HAP-1 (cell line): ENCODE measurements around the gene ZNF605.
"Not testable (repeated sequence)": the region's sequence is repeated elsewhere in the genome, so short reads cannot be mapped to it uniquely, and the experiment has no call there.

Experiments used
- DNase-seq, 2 experiments: peaks; one replicate each; pipeline ENCODE4 v3.0.0-alpha.2; 2016 to 2020; ENCODE audit warnings: low spot score in 2 of 2
- H3K27me3 ChIP-seq: fragments of 250-450 bp; sonication (Bioruptor Pico); 2 replicates; pipeline ENCODE4 v1.5.1; 2020; ENCODE audit warnings: low read depth, mild to moderate bottlenecking, moderate library complexity
- H3K36me3 ChIP-seq: fragments of 250-450 bp; sonication (Bioruptor Pico); replicated peaks from 2 replicates; pipeline ENCODE4 v1.5.1; 2020; ENCODE audit warnings: mild to moderate bottlenecking
- H3K4me1 ChIP-seq: fragments of 250-450 bp; sonication (Bioruptor Pico); 2 replicates; pipeline ENCODE4 v1.5.1; 2020; ENCODE audit warnings: mild to moderate bottlenecking
- H3K4me3 ChIP-seq: fragments of 250-450 bp; sonication (Bioruptor Pico); 2 replicates; pipeline ENCODE4 v1.5.1; 2020; ENCODE audit warnings: mild to moderate bottlenecking, moderate library complexity
- H3K9me3 ChIP-seq: fragments of 250-450 bp; sonication (Bioruptor Pico); 2 replicates; pipeline ENCODE4 v1.5.1; 2020; ENCODE audit warnings: mild to moderate bottlenecking, moderate library complexity
- in situ Hi-C: fragments of 300-500 bp; cut with MboI; formaldehyde crosslinking; loops from 3 replicates; pipeline ENCODE4 v1.14.3; 2020; ENCODE audit warnings: low sequenced_read_pairs, inconsistent platforms, mixed read lengths

ZNF605 gene

GRCh38 chr12:132956011-132956788 lies at the start of gene ZNF605:
Gene ZNF605, minus strand, starts transcription at chr12:132956306. Its CDS starts 10,671 bp downstream, at chr12:132945635.
- peaks cover 6% of the 10 kb centered on the region; the same call in 1 of the 2 replicates for H3K4me1 ChIP-seq
- H3K36me3 ChIP-seq = no peaks in the 10 kb centered on the region
- no peaks in the 10 kb centered on the region for H3K27me3 ChIP-seq
- peak within 1 kb of the TSS; percentile 48 for H3K4me3 ChIP-seq
- H3K9me3 ChIP-seq = peaks cover 7% of the 10 kb centered on the region; the same call in 1 of the 2 replicates
- peak; percentile 81 to 92 for DNase-seq
- in situ Hi-C loops = no loop called here

GRCh38 chr12:132998741-132999140 lies 42.6 kb upstream of the ZNF605 start:
- peaks cover 3% of the 10 kb centered on the region for H3K9me3 ChIP-seq
- in situ Hi-C loops = no loop called here
- H3K36me3 ChIP-seq = no peaks in the 10 kb centered on the region
- H3K27me3 ChIP-seq = no peaks in the 10 kb centered on the region
- no peak overlapping the region for H3K4me3 ChIP-seq
- H3K4me1 ChIP-seq = no peaks in the 10 kb centered on the region
- DNase-seq = no peak

- in situ Hi-C loops = no loop called here
- no peak for DNase-seq
- Histone ChIP-seq H3K9me3 (peaks cover 19% of the 10 kb centered on the region), H3K36me3 (peaks cover 14% of the 10 kb centered on the region), H3K27me3 (no peaks in the 10 kb centered on the region), H3K4me3 (peak overlapping the region; percentile 92), H3K4me1 (peaks cover 4% of the 10 kb centered on the region)
Observed at GRCh38 chr12:132986885-132987225, 30.7 kb upstream of the ZNF605 start.

GRCh38 chr12:132986001-132986884 lies 30.1 kb upstream of the ZNF605 start, which contains the start of gene ZNF26:
Gene ZNF26, plus strand, starts transcription at chr12:132986367. Its CDS starts 474 bp downstream, at chr12:132986841.
- peak; percentile 88 to 90 for DNase-seq
- in situ Hi-C loops = no loop called here
- peaks cover 4% of the 10 kb centered on the region for H3K4me1 ChIP-seq
- H3K27me3 ChIP-seq = no peaks in the 10 kb centered on the region
- peak within 1 kb of the TSS; percentile 92 for H3K4me3 ChIP-seq
- peaks cover 18% of the 10 kb centered on the region for H3K9me3 ChIP-seq
- peaks cover 14% of the 10 kb centered on the region for H3K36me3 ChIP-seq

GRCh38 chr12:132976870-132977269 lies 20.8 kb upstream of the ZNF605 start:
- H3K4me1 ChIP-seq, in situ Hi-C loops, H3K4me3 ChIP-seq, H3K9me3 ChIP-seq, H3K27me3 ChIP-seq, H3K36me3 ChIP-seq: not testable (repeated sequence)
- DNase-seq = peak in 1 of 2 experiments; percentile 48

GRCh38 chr12:132972374-132972773 lies 16.3 kb upstream of the ZNF605 start:
- in situ Hi-C loops = no loop called here

GRCh38 chr12:132967736-132968135 lies 11.6 kb upstream of the ZNF605 start:
- no peaks in the 10 kb centered on the region for H3K4me1 ChIP-seq
- DNase-seq = no peak
- no peaks in the 10 kb centered on the region for H3K27me3 ChIP-seq
- peaks cover 3% of the 10 kb centered on the region for H3K9me3 ChIP-seq
- in situ Hi-C loops = no loop called here
- no peak overlapping the region for H3K4me3 ChIP-seq
- no peaks in the 10 kb centered on the region for H3K36me3 ChIP-seq

More at GRCh38 chr12:132972374-132972773, 16.3 kb upstream of the ZNF605 start:
- H3K27me3 ChIP-seq = no peaks in the 10 kb centered on the region
- H3K36me3 ChIP-seq = no peaks in the 10 kb centered on the region
- H3K4me1 ChIP-seq = no peaks in the 10 kb centered on the region
- no peak for DNase-seq
- H3K9me3 ChIP-seq = peaks cover 2% of the 10 kb centered on the region; the same call in 1 of the 2 replicates
- no peak overlapping the region for H3K4me3 ChIP-seq

GRCh38 chr12:132966676-132967415 lies 10.7 kb upstream of the ZNF605 start:
- no peak for DNase-seq
- H3K4me1 ChIP-seq = no peaks in the 10 kb centered on the region
- no peaks in the 10 kb centered on the region for H3K27me3 ChIP-seq
- in situ Hi-C loops = no loop called here
- no peaks in the 10 kb centered on the region for H3K36me3 ChIP-seq
- H3K4me3 ChIP-seq = no peak overlapping the region
- peaks cover 3% of the 10 kb centered on the region for H3K9me3 ChIP-seq

GRCh38 chr12:132965796-132966195 lies 9.7 kb upstream of the ZNF605 start:
- H3K36me3 ChIP-seq = no peaks in the 10 kb centered on the region
- in situ Hi-C loops = no loop called here
- no peak overlapping the region for H3K4me3 ChIP-seq
- no peak for DNase-seq
- no peaks in the 10 kb centered on the region for H3K4me1 ChIP-seq
- no peaks in the 10 kb centered on the region for H3K27me3 ChIP-seq
- peaks cover 3% of the 10 kb centered on the region for H3K9me3 ChIP-seq

- in situ Hi-C loops, H3K4me1 ChIP-seq, H3K27me3 ChIP-seq, H3K36me3 ChIP-seq, H3K9me3 ChIP-seq, H3K4me3 ChIP-seq: not testable (repeated sequence)
- DNase-seq = peak in 1 of 2 experiments; percentile 40
Observed at GRCh38 chr12:132963947-132964346, 7.8 kb upstream of the ZNF605 start.

GRCh38 chr12:132961790-132962189 lies 5.7 kb upstream of the ZNF605 start:
- H3K36me3 ChIP-seq, in situ Hi-C loops: not testable (repeated sequence)

GRCh38 chr12:132955094-132956010 lies 754 bp downstream of the ZNF605 start:
- in situ Hi-C loops = no loop called here
- peaks cover 5% of the 10 kb centered on the region; the same call in 1 of the 2 replicates for H3K9me3 ChIP-seq
- H3K4me3 ChIP-seq = peak overlapping the region; percentile 48
- H3K4me1 ChIP-seq = peaks cover 6% of the 10 kb centered on the region; the same call in 1 of the 2 replicates
- peak in 1 of 2 experiments; percentile 29 for DNase-seq
- no peaks in the 10 kb centered on the region for H3K36me3 ChIP-seq
- no peaks in the 10 kb centered on the region for H3K27me3 ChIP-seq

More at GRCh38 chr12:132961790-132962189, 5.7 kb upstream of the ZNF605 start:
- H3K4me3 ChIP-seq, H3K27me3 ChIP-seq, DNase-seq, H3K9me3 ChIP-seq, H3K4me1 ChIP-seq: not testable (repeated sequence)
